Esophagus muscularis mucosa (tissue), 4 donors: Measurements from ENCODE around the gene ZNF732. TPM values are rescaled to one million over a fixed set of nuclear protein-coding genes. Genes with fewer than 3 reads are reported as not detected.
A peak's percentile ranks its signal among the peaks of the same experiment; 100 is the strongest.

Experiments used
- DNase-seq: peaks from one replicate; pipeline ENCODE4 v3.0.0-alpha.2; 2017; ENCODE audit errors: extremely low spot score
- H3K27ac ChIP-seq, 4 donors: fragments of 200-600 bp; sonication (generic); replicated peaks in 1 of 4; 1 replicate in 3 of 4; 2 replicates in 1 of 4; pipeline ENCODE4 v1.5.1; 2016 to 2019; ENCODE audit warnings: mild to moderate bottlenecking in 1 of 4
- H3K27me3 ChIP-seq, 4 donors: fragments of 200-600 bp; sonication (generic); one replicate each; pipeline versions ENCODE4 v1.5.1 to v1.6.0; 2016 to 2019
- H3K36me3 ChIP-seq, 4 donors: fragments of 200-600 bp; sonication (generic); one replicate each; pipeline ENCODE4 v1.5.1; 2016 to 2019
- H3K4me1 ChIP-seq, 4 donors: fragments of 200-600 bp; sonication (generic); one replicate each; pipeline ENCODE4 v1.5.1; 2016 to 2019
- H3K4me3 ChIP-seq, 4 donors: fragments of 200-600 bp; sonication (generic); 1 replicate in 2 of 4; 2 replicates in 2 of 4; pipeline ENCODE4 v1.5.1; 2016 to 2019; ENCODE audit warnings: mild to moderate bottlenecking in 4 of 4, moderate library complexity in 1 of 4
- H3K9me3 ChIP-seq, 4 donors: fragments of 200-600 bp; sonication (generic); 1 replicate in 3 of 4; 2 replicates in 1 of 4; pipeline ENCODE4 v1.5.1; 2016 to 2019
- EP300 ChIP-seq: sonication (generic); formaldehyde crosslinking; IDR thresholded peaks from one replicate; pipeline ENCODE4 v1.6.1; 2017; ENCODE audit warnings: antibody characterized with exemption
- POLR2A ChIP-seq: fragments of 450-650 bp; IDR thresholded peaks from one replicate; pipeline ENCODE4 v1.6.1; 2017; ENCODE audit warnings: antibody characterized with exemption, moderate library complexity, mild to moderate bottlenecking, low read depth
- POLR2AphosphoS5 ChIP-seq, 2 donors: sonication (generic); formaldehyde crosslinking; IDR thresholded peaks; one replicate each; pipeline ENCODE4 v1.6.1; 2017; ENCODE audit warnings: antibody characterized with exemption in 2 of 2
- WGBS: methylation state at CpG from one replicate; pipeline ENCODE4 v1.1.5; 2018; 5-methylcytosine and 5-hydroxymethylcytosine counted together
- intact Hi-C: fragments of 100-400 bp; cut with DNase I; formaldehyde crosslinking; loops from one replicate; pipeline ENCODE4 v1.15.1; 2023
- total RNA-seq, 4 donors: library from RNA; depleted of rRNA; stranded (reverse); fragments of >200 nt; gene quantifications; one replicate each; pipeline versions ENCODE4 v1.1.0 to v1.2.1, GENCODE V29; 2016
- TF ChIP-seq, protein P1 (sequence below), 3 experiments: fragments of 200-600 bp in 2 of 3; fragments of 450-650 bp in 1 of 3; sonication (generic) in 2 of 3; IDR thresholded peaks; one replicate each; pipeline ENCODE4 v1.5.1; 2017 to 2019; ENCODE audit warnings: antibody characterized with exemption in 3 of 3, mild to moderate bottlenecking in 2 of 3, moderate library complexity in 1 of 3

The ZNF732 gene
- total RNA-seq, 4 donors from 2014 or later, result 0.50 TPM; not detected in 3

DNA sequence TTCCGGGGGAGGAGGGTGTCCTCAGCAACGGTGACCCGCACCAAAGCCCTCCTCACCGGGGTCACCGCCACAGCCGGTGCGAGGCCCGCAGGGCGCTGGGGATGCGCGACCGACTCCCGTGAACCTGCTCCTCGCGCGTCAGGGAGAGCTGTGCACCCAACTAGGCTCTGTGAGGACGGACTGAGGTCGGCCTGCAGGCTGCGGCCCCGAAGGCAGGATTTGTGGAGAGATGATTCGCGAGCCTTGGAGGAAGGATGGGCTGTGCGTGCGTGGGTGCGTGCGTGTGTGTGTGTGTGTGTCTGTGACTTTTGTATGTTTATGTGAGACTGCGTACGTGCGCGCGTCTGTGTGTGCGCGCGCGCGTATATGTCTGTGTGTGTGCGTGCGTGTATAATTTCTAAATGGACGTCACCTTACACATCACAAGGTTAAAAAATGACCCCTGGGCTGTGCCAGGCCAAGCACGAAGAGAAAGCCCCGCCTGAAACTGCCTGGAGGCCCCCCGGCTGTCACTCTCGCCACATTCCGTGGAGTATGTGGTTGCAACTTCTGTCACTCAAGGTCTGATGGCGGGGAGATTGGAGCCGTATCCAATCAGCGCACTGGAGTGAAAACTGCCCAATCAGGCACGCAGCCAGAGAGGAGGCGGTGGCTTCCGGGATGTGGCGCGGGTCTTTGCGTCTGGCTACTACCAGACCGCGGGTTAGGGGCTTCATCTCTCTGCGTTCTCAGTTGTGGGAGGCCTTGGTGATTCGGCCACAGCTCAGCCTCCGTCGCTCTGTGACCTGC, 32.1 kb upstream of the ZNF732 start, which contains the start of gene ZNF141:
ZNF141 (plus strand) TSS at position 672 of the 789 bp plus-strand sequence. CDS start 170 bp downstream, outside the sequence.
- Histone ChIP-seq H3K27ac (peak within 1 kb of the TSS; percentile 90 to 98 (median 96)), H3K36me3 (no peaks in the 10 kb centered on the region), H3K9me3 (peaks cover 0 to 4% (median 0%) of the 10 kb centered on the region in 4 donors), H3K4me1 (peaks cover 21 to 39% (median 26%) of the 10 kb centered on the region in 4 donors), H3K27me3 (no peaks in the 10 kb centered on the region), H3K4me3 (peak within 1 kb of the TSS; percentile 88 to 96 (median 92))
- DNase-seq, result peak; percentile 99
- intact Hi-C loops, result loop anchor here (5.0 kb wide), 1 partner anchor 95 kb away; no protein-coding TSS in a partner anchor
- peak; percentile 69 for TF ChIP-seq POLR2A
- TF ChIP-seq EP300, result peak; percentile 47
- TF ChIP-seq, protein P1, sequence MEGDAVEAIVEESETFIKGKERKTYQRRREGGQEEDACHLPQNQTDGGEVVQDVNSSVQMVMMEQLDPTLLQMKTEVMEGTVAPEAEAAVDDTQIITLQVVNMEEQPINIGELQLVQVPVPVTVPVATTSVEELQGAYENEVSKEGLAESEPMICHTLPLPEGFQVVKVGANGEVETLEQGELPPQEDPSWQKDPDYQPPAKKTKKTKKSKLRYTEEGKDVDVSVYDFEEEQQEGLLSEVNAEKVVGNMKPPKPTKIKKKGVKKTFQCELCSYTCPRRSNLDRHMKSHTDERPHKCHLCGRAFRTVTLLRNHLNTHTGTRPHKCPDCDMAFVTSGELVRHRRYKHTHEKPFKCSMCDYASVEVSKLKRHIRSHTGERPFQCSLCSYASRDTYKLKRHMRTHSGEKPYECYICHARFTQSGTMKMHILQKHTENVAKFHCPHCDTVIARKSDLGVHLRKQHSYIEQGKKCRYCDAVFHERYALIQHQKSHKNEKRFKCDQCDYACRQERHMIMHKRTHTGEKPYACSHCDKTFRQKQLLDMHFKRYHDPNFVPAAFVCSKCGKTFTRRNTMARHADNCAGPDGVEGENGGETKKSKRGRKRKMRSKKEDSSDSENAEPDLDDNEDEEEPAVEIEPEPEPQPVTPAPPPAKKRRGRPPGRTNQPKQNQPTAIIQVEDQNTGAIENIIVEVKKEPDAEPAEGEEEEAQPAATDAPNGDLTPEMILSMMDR (IDR thresholded peaks at IDR 0.05), result no peak
- peak; percentile 93 to 97 for TF ChIP-seq POLR2AphosphoS5 (IDR thresholded peaks at IDR 0.05)
- WGBS, result 1% methylated on average over 20 of the region's 59 CpGs

DNA sequence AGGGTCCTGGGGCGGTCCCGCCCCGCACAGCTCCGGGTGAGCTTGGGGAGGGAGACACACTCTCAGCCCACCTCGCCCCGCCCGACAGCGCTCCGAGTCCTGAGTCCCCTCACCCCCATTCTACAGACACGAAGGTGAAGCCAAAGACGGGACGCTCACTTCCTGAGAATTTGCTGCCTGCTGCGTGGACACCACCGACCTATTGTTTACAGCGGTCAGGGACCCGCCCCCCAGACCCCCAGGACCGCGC, 31.5 kb upstream of the ZNF732 start:
- peak overlapping the region; percentile 90 to 98 (median 96) for H3K27ac ChIP-seq
- 0% methylated on average over 13 of the region's 18 CpGs for WGBS
- H3K9me3 ChIP-seq, result no peaks in the 10 kb centered on the region
- peaks cover 21 to 39% (median 26%) of the 10 kb centered on the region in 4 donors for H3K4me1 ChIP-seq
- TF ChIP-seq EP300, result no peak
- TF ChIP-seq POLR2AphosphoS5 (IDR thresholded peaks at IDR 0.05), result no peak
- no peak for TF ChIP-seq POLR2A
- TF ChIP-seq, protein P1 (IDR thresholded peaks at IDR 0.05), result no peak
- no peaks in the 10 kb centered on the region for H3K36me3 ChIP-seq
- intact Hi-C loops, result loop anchor here (5.0 kb wide), 1 partner anchor 95 kb away; no protein-coding TSS in a partner anchor
- DNase-seq, result no peak
- H3K27me3 ChIP-seq, result no peaks in the 10 kb centered on the region
- H3K4me3 ChIP-seq, result peak overlapping the region; percentile 88 to 96 (median 92)

DNA sequence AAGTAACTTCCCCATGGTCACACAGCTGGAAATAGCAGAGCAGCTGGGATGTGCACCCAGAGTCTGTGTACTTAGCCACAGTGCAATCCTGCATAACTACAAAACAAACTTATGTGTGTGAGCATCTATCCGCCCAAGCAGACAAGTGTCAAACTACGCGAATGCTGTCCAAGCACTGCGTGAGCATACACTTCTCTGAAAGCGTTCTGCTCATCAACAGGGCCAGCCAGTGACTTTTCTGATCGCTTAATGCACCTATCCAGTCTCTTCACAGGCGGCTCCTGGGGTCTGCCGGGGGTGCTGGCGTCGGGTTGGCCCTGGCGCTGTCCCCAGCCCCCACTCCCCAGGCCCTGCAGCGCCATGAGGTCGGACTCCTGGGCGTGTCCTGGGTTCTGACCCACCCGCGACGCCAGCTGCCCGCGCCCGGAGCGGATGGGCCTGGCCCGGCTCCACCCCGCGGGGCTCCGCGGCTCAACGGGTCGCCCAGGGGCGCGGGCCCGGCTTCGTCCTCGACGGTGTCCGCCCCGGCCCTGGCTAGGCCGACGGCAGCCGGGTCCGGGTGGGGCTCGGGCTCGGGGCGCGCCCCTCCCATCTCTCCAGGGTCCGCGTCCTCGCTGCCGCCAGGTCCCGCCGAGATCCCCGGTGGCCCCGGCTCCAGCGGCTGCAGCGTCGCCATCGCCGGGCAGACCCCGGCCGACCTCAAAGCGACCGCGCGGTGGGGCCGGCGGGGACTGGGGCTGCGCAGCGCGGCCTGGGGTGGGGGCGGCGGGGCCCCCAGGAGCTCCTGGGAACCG, 31.0 kb upstream of the ZNF732 start:
- intact Hi-C loops, result loop anchor here (5.0 kb wide), 1 partner anchor 94 kb away; no protein-coding TSS in a partner anchor
- TF ChIP-seq EP300 (no peak), POLR2AphosphoS5 (IDR thresholded peaks at IDR 0.05) (peak in 1 of 2 donors; percentile 29), POLR2A (no peak)
- TF ChIP-seq, protein P1 (IDR thresholded peaks at IDR 0.05), result no peak
- Histone ChIP-seq H3K4me3 (peak overlapping the region; percentile 88 to 96 (median 92)), H3K9me3 (no peaks in the 10 kb centered on the region), H3K27me3 (no peaks in the 10 kb centered on the region), H3K36me3 (no peaks in the 10 kb centered on the region), H3K4me1 (peaks cover 21 to 39% (median 26%) of the 10 kb centered on the region in 4 donors), H3K27ac (peak overlapping the region; percentile 90 to 98 (median 96))
- 32% methylated on average over 6 of the region's 71 CpGs for whole genome bisulfite sequencing
- DNase-seq, result no peak

DNA sequence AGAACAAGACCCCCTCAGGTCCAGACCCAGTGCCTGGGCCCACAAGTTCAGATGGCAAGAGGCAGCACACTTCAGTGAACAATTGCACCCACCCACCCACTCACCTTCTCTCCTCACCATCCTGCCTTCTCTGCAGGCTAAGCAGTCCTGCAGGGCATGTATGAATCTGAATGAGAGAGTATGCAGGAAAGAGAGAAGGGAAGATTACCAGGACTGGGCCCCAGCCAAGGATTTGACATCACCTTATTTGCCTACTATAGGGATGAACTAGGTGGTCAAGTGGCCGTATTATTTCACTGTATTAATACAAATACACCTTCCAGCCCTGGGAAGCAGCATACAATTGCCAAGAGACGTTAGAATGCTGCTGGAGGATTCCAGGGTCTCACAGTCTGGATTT, 30.2 kb upstream of the ZNF732 start:
- H3K4me1 ChIP-seq, result peaks cover 21 to 39% (median 26%) of the 10 kb centered on the region in 4 donors
- no peaks in the 10 kb centered on the region for H3K9me3 ChIP-seq
- peak overlapping the region; percentile 90 to 98 (median 96) for H3K27ac ChIP-seq
- TF ChIP-seq POLR2A (no peak), POLR2AphosphoS5 (IDR thresholded peaks at IDR 0.05) (no peak), EP300 (no peak)
- TF ChIP-seq, protein P1 (IDR thresholded peaks at IDR 0.05), result no peak
- no peak overlapping the region for H3K4me3 ChIP-seq
- intact Hi-C loops, result loop anchor here (5.0 kb wide), 1 partner anchor 93 kb away; no protein-coding TSS in a partner anchor
- 44% methylated on average over 2 of the region's 2 CpGs for WGBS
- H3K36me3 ChIP-seq, result no peaks in the 10 kb centered on the region
- DNase-seq, result no peak
- H3K27me3 ChIP-seq, result no peaks in the 10 kb centered on the region
